Endothelial cell of umbilical vein (primary cell): ENCODE results near the gene NKTR.

ENCODE experiments used
- EZH2 ChIP-seq: IDR thresholded peaks from 2 replicates; pipeline ENCODE4 v1.6.1; 2012; ENCODE audit warnings: borderline replicate concordance, low read depth, mild to moderate bottlenecking, moderate library complexity, low read length, inconsistent platforms; ENCODE audit not compliant: severe bottlenecking
- POLR2A ChIP-seq: IDR thresholded peaks from 2 replicates; pipeline ENCODE4 v1.6.1; 2012; ENCODE audit warnings: low read depth, mild to moderate bottlenecking, control low read depth, low read length
- POLR2AphosphoS5 ChIP-seq: IDR thresholded peaks from 2 replicates; pipeline ENCODE4 v1.6.1; 2012; ENCODE audit warnings: low read depth, mild to moderate bottlenecking, control low read depth, low read length, moderate library complexity; ENCODE audit not compliant: insufficient read depth
- TF ChIP-seq, protein P1 (sequence below), 2 donors: IDR thresholded peaks; 1 replicate in 1 of 2; 2 replicates in 1 of 2; pipeline ENCODE4 v1.5.1; 2011; ENCODE audit warnings: low read length in 2 of 2, mild to moderate bottlenecking in 2 of 2, moderate library complexity in 2 of 2, control low read depth in 1 of 2, inconsistent platforms in 1 of 2, low read depth in 1 of 2; ENCODE audit not compliant: insufficient read depth in 1 of 2; ENCODE audit errors: extremely low read depth in 1 of 2
- TF ChIP-seq, protein P2 (sequence below): IDR thresholded peaks from 2 replicates; pipeline ENCODE4 v1.6.1; 2011; ENCODE audit not compliant: insufficient read depth, insufficient read length

DNA sequence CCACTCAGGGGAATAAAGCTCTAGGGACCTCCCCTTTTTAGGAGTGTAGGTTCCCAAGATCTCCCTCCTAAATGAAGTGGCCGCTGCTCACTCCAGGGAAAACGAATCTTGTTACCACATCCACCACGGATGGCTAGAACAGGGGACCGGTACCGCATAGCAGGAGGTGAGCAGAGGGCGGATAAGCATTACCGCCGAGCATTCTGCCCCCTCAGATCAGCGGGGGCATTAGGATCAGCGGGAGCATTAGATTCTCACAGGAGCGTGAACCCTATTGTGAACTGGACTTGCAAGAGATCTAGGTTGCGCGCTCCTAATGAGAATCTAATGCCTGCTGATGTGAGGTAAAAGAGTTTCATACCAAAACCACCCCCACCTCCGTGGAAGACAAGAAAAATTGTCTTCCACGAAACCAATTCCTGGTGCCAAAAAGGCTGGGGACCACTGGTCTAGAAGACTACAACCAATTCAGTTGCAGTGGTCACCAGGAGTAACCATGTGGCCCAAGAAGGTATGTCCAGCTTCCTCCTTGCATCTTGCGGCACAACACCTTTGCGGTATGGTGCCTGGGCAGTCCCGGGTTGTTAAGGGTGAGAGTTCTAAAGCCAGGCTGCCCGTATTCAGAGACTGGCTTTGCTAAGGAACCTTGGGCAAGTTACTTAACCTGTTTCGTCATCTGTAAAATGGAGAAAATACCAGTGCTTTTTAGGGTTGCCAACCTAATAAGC is 10.9 kb upstream of the NKTR start:
- TF ChIP-seq, protein P1, sequence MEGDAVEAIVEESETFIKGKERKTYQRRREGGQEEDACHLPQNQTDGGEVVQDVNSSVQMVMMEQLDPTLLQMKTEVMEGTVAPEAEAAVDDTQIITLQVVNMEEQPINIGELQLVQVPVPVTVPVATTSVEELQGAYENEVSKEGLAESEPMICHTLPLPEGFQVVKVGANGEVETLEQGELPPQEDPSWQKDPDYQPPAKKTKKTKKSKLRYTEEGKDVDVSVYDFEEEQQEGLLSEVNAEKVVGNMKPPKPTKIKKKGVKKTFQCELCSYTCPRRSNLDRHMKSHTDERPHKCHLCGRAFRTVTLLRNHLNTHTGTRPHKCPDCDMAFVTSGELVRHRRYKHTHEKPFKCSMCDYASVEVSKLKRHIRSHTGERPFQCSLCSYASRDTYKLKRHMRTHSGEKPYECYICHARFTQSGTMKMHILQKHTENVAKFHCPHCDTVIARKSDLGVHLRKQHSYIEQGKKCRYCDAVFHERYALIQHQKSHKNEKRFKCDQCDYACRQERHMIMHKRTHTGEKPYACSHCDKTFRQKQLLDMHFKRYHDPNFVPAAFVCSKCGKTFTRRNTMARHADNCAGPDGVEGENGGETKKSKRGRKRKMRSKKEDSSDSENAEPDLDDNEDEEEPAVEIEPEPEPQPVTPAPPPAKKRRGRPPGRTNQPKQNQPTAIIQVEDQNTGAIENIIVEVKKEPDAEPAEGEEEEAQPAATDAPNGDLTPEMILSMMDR (IDR thresholded peaks at IDR 0.05; ENCODE audit: extremely low read depth in 1 of 2, insufficient read depth in 1 of 2, low read depth in 1 of 2, low read length in 2 of 2) = no peak
- TF ChIP-seq POLR2AphosphoS5 = no peak
- no peak for TF ChIP-seq EZH2
- TF ChIP-seq, protein P2, sequence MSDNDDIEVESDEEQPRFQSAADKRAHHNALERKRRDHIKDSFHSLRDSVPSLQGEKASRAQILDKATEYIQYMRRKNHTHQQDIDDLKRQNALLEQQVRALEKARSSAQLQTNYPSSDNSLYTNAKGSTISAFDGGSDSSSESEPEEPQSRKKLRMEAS = no peak
- no peak for TF ChIP-seq POLR2A
